Liver (tissue), 3 donors: ENCODE results near the gene NXPH2.

Experiments
- GABPA ChIP-seq, 2 donors: IDR thresholded peaks in 1 of 2; conservative IDR thresholded peaks in 1 of 2; 2 replicates each; pipeline ENCODE4 v1.6.1; 2016; ENCODE audit warnings: antibody characterized with exemption in 2 of 2, mild to moderate bottlenecking in 1 of 2, moderate library complexity in 1 of 2
- JUND ChIP-seq, 2 donors: IDR thresholded peaks; 2 replicates each; pipeline ENCODE4 v1.6.1; 2016; ENCODE audit warnings: antibody characterized with exemption in 2 of 2
- MAX ChIP-seq: IDR thresholded peaks from 2 replicates; pipeline ENCODE4 v1.6.1; 2016; ENCODE audit warnings: antibody characterized with exemption
- NR2F2 ChIP-seq: IDR thresholded peaks from 2 replicates; pipeline ENCODE4 v1.6.1; 2016; ENCODE audit warnings: antibody characterized with exemption
- RAD21 ChIP-seq, 2 donors: IDR thresholded peaks; 2 replicates each; pipeline ENCODE4 v1.6.1; 2016; ENCODE audit warnings: antibody characterized with exemption in 2 of 2, mild to moderate bottlenecking in 2 of 2
- REST ChIP-seq: IDR thresholded peaks from 2 replicates; pipeline ENCODE4 v1.6.1; 2016; ENCODE audit warnings: antibody characterized with exemption, mild to moderate bottlenecking
- SP1 ChIP-seq: IDR thresholded peaks from 2 replicates; pipeline ENCODE4 v1.6.1; 2018; ENCODE audit warnings: antibody characterized with exemption, mild to moderate bottlenecking
- TAF1 ChIP-seq: conservative IDR thresholded peaks from 2 replicates; pipeline ENCODE4 v1.6.1; 2016; ENCODE audit warnings: antibody characterized with exemption, mild to moderate bottlenecking
- YY1 ChIP-seq: IDR thresholded peaks from 2 replicates; pipeline ENCODE4 v1.6.1; 2016; ENCODE audit warnings: antibody characterized with exemption, mild to moderate bottlenecking
- TF ChIP-seq, protein P1 (sequence below): fragments of 150-350 bp; IDR thresholded peaks from 2 replicates; pipeline ENCODE4 v1.5.1; 2017; ENCODE audit warnings: improper control_type of control experiment, low read depth, low read length; ENCODE audit not compliant: missing input control
- TF ChIP-seq, protein P2 (sequence below): IDR thresholded peaks from 2 replicates; pipeline ENCODE4 v1.6.1; 2016; ENCODE audit warnings: antibody characterized with exemption
- TF ChIP-seq, protein P3 (sequence below): IDR thresholded peaks from 2 replicates; pipeline ENCODE4 v1.6.1; 2016; ENCODE audit warnings: antibody characterized with exemption
- donor health status: healthy.
- donor health status: healthy.

DNA sequence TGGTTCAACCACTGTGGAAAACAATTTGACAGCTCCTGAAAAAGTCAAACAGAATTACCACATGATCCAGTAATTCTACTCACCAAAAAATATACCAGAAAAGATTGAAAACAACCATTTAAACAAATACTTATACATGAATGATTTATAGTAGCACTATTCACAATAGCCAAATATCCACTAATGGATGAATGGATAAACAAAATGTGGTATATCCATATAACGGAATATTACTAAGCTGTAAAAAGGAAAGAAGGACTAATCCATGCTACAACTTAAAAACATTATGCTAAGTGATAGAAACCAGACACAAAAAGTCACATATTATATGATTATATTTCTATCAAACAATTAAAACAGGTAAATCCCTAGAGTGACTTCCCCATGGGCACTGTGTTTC is 147.1 kb downstream of the NXPH2 start:
- TF ChIP-seq SP1, result no peak
- TF ChIP-seq, protein P1, sequence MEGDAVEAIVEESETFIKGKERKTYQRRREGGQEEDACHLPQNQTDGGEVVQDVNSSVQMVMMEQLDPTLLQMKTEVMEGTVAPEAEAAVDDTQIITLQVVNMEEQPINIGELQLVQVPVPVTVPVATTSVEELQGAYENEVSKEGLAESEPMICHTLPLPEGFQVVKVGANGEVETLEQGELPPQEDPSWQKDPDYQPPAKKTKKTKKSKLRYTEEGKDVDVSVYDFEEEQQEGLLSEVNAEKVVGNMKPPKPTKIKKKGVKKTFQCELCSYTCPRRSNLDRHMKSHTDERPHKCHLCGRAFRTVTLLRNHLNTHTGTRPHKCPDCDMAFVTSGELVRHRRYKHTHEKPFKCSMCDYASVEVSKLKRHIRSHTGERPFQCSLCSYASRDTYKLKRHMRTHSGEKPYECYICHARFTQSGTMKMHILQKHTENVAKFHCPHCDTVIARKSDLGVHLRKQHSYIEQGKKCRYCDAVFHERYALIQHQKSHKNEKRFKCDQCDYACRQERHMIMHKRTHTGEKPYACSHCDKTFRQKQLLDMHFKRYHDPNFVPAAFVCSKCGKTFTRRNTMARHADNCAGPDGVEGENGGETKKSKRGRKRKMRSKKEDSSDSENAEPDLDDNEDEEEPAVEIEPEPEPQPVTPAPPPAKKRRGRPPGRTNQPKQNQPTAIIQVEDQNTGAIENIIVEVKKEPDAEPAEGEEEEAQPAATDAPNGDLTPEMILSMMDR, result no peak
- TF ChIP-seq MAX, result no peak
- TF ChIP-seq, protein P2, sequence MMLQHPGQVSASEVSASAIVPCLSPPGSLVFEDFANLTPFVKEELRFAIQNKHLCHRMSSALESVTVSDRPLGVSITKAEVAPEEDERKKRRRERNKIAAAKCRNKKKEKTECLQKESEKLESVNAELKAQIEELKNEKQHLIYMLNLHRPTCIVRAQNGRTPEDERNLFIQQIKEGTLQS, result no peak
- TF ChIP-seq GABPA (IDR thresholded peaks at IDR 0.05 in 1 of 2, conservative IDR thresholded peaks at IDR 0.05 in 1 of 2), result no peak
- no peak for TF ChIP-seq JUND (IDR thresholded peaks at IDR 0.05)
- TF ChIP-seq NR2F2, result no peak
- no peak for TF ChIP-seq RAD21 (IDR thresholded peaks at IDR 0.05)
- TF ChIP-seq, protein P3, sequence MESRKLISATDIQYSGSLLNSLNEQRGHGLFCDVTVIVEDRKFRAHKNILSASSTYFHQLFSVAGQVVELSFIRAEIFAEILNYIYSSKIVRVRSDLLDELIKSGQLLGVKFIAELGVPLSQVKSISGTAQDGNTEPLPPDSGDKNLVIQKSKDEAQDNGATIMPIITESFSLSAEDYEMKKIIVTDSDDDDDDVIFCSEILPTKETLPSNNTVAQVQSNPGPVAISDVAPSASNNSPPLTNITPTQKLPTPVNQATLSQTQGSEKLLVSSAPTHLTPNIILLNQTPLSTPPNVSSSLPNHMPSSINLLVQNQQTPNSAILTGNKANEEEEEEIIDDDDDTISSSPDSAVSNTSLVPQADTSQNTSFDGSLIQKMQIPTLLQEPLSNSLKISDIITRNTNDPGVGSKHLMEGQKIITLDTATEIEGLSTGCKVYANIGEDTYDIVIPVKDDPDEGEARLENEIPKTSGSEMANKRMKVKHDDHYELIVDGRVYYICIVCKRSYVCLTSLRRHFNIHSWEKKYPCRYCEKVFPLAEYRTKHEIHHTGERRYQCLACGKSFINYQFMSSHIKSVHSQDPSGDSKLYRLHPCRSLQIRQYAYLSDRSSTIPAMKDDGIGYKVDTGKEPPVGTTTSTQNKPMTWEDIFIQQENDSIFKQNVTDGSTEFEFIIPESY, result no peak
- TF ChIP-seq TAF1, result no peak
- no peak for TF ChIP-seq YY1
- TF ChIP-seq REST, result no peak
